Stimulated activated CD4-positive, alpha-beta T cell treated with anti-CD3 and anti-CD28 coated beads, Interleukin-12 subunit alpha, Interleukin-12 subunit beta, amount 100 ng/mL, for 4 hours (primary cell): ENCODE measurements around the gene MOV10.

Experiments used
- DNase-seq: peaks from one replicate; pipeline ENCODE4 v3.0.0-alpha.2; 2020

MOV10 gene

DNA sequence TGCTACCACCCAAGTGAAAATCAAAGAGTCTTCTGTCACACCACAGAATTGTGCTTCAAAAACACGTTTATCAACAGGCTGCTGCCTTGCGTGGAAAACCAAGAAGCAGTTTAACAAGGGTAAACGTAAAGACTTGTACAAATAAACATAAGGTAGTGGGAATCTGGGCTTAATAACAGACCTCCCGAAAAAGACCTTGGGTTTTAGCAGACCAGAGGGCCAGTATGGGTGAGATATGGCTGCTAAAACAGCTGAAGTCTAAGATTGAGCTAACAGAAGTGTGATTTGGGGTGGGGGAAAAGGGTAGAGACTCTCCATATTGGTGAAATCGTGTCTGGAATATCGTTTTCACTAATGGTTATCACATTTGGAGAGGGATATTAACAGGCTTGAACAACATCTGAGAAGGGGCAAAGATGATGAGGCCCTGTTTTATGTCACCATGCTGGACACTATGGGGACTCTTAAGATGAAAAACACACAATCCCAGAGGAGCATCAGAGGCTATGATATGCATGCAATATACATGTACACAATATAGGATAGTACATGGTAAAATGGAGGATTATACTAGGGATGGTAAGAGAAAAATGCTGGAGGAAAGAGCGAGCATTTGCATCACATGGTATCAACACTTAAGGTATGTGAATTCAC, 1.4 kb downstream of the MOV10 start:
- DNase-seq: no peak

GRCh38 chr1:112676543-112676942, 2.1 kb downstream of the MOV10 start:
- DNase-seq: no peak

DNA sequence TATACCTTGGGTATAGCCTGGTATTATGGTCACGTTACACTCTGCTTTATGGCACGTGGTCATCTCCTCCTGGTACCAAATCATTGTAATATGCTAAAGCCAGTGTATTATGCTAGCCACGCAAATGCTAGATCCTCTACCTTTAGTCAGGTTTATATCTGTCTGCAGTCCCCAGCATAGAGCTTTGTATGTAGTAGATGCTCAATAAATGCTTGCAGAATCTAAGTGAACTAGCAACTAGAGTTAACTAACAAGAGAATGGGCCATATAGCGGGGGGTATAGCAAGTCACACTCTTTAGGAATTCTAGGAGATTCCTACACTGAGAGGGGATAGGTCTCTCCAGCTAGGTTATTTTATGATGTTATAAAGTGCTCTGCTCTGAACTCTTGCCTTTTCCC, 3.0 kb downstream of the MOV10 start:
- no peak for DNase-seq

DNA sequence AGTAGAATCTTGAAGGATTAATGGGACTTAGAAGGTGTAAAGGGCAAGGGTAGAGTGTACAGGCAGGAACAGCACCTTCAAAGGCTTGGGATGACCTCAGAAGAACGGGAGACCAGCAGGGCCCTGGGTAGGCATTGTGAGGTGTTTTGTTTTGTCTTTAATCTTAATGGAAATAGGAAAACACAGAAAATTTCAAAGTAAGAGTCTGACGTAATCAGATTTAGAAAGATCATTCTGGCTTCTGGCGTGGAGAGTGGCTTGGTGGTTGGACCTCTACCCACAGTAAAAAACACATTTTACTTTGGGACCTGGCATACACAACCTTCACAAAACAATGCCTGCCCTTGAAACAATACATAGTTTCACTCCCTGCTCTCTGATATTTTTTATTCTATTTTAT, 4.1 kb downstream of the MOV10 start:
- no peak for DNase-seq

DNA sequence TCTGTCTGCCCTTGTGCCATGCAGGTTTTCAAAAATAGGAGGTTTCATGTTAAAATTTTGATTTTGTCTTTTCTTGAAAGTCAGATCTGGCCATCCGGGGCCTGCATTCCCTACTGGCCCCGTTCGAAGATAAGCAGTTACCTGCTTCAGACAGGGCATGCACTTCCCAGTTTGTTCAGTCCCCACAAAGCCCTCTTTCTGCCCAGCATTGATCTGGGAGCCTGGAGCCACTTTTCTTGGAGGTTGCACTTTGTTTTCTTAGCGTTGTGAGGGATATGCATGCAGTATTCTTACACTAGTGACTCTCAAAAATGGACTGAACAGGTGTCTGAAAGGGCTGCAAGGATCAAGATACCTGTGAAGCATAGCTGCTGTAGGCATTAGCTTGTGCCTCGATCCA, 11.5 kb downstream of the MOV10 start:
- DNase-seq: no peak

- DNase-seq: no peak
These were observed 12.0 kb downstream of the MOV10 start for GRCh38 chr1:112686417-112686816.

DNA sequence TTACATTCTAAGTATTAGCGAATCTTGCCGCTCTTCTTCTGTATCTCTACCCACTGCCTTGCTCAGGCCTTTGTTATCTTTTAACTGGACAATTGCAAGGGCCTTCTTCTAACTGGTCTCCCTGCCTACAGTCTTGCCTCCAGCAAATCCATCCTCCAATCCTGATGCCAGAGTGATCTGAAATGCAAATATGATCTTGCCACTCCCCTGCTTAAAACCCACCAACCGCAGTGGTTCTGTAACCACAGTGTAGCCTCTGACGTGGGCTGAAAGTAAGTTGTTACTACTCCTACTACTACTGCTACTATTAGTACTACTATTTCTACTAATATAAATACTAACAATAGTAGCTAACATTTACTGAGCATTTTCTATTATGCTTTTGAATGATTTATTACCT, 12.4 kb downstream of the MOV10 start:
- no peak for DNase-seq

GRCh38 chr1:112687361-112687760, 12.9 kb downstream of the MOV10 start:
- no peak for DNase-seq

DNA sequence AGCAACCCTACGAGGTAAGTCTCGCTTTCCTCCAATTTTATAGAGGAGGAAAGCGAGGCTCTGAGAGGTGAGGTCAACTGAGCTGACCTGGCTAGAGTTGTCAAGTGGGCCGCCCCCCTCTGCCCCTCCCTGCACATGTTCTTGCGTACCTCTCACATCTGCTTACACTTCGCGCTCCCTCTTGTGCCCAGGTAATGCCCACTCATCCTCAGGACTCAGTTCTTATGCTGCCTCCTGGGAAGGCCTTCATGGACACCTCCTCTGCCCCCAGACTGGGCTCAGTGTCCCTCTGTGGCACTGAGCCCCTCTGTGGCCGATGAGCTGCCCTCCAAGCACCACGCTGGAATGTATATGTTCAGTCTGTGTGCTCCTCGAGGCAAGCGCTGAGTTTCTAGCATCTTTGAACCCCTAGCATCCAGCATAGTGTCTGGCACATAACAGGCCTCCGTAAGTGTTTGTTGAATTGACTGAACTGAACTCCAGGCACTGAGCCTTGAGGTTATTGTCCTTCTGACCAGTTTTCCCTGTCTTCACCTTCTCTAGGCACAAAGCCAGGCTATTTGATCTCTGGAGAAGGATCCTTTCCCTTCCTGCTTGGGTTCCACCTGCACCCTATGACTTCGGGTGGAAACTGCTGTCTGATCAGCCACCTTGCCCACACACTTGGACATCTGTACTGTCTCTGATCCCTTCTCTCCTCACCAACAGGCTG, 13.5 kb downstream of the MOV10 start:
- DNase-seq: no peak

DNA sequence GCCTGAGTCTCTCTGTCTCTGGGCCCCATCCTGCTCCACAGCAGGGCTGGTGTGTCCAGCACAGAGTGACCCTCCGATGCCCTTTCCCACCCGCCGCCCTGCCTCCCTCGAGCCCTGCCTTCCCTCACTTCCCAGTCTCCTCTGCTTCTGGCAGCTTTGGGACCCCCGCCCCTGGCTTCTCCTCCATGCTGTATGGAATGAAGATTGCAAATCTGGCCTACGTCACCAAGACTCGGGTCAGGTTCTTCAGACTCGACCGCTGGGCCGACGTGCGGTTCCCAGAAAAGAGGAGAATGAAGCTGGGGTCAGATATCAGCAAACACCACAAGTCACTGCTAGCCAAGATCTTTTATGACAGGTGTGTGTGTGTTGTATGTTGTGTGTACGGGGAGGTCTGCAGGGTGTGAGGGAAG, 14.3 kb downstream of the MOV10 start:
- no peak for DNase-seq

- DNase-seq: no peak
These were observed 14.9 kb downstream of the MOV10 start for GRCh38 chr1:112689196-112689841.

- DNase-seq: no peak
These were observed 15.4 kb downstream of the MOV10 start for GRCh38 chr1:112689842-112690237.

DNA sequence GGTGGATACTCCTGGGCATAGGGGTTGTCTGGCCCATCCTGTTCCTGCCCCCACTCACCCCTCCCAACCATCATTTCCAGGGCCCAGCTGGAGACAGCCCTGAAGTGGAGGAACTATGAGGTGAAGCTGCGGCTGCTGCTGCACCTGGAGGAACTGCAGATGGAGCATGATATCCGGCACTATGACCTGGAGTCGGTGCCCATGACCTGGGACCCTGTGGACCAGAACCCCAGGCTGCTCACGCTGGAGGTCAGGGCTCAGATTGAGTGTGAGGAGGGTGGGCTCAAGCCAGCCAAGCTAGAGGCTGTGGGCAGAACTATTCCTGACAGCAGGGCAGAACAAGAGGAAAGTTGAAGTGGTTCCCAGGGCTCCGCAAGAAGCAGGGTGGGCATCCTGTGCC, 18.2 kb downstream of the MOV10 start:
- DNase-seq: no peak

GRCh38 chr1:112693821-112694220, 19.4 kb downstream of the MOV10 start:
- no peak for DNase-seq

DNA sequence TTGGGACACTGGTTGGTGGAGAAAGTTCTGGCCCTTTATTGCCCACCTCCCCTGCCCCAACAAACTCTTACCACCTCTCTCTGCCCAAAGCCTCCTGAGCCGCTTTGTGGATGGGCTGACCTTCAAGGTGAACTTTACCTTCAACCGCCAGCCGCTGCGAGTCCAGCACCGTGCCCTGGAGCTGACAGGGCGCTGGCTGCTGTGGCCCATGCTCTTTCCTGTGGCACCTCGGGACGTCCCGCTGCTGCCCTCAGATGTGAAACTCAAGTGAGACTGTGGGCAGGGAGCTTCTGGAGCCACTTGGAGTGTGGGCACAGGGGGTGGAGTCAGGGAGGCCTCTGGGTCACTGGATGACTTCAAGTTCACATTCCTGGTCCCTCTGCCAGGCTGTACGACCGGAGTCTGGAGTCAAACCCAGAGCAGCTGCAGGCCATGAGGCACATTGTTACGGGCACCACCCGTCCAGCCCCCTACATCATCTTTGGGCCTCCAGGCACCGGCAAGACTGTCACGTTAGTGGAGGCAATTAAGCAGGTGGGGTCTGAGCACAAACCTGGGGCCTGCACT, 20.0 kb downstream of the MOV10 start:
- no peak for DNase-seq

- DNase-seq: no peak
These were observed 20.8 kb downstream of the MOV10 start for GRCh38 chr1:112695276-112695675.

DNA sequence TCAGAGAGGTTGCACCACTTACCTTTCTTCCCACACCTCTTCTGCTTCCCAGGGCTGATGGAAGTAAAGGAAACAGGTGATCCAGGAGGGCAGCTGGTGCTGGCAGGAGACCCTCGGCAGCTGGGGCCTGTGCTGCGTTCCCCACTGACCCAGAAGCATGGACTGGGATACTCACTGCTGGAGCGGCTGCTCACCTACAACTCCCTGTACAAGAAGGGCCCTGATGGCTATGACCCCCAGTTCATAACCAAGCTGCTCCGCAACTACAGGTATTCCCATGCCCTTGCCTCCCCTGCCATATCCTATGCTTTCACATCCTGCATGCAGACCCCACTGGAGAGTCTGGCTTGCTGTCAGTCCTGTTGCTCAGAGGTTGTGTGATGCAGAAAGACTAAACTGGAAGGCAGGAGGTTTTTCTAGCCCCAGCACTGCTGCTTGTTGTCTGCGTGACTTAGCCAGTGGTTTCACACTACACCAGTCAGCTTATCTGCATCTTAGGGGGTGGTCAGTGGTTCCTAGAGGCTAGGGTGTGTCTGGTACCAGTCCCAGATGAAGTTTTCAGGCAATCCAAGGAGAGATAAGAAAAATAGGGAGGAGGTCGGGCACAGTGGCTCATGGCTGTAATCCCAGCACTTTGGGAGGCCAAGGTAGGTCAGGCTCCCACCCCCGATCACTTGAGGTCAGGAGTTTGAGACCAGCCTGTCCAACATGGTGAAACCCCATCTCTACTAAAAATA, 22.3 kb downstream of the MOV10 start:
- DNase-seq: no peak

- DNase-seq: no peak
These were observed 23.3 kb downstream of the MOV10 start for GRCh38 chr1:112697781-112698201.

DNA sequence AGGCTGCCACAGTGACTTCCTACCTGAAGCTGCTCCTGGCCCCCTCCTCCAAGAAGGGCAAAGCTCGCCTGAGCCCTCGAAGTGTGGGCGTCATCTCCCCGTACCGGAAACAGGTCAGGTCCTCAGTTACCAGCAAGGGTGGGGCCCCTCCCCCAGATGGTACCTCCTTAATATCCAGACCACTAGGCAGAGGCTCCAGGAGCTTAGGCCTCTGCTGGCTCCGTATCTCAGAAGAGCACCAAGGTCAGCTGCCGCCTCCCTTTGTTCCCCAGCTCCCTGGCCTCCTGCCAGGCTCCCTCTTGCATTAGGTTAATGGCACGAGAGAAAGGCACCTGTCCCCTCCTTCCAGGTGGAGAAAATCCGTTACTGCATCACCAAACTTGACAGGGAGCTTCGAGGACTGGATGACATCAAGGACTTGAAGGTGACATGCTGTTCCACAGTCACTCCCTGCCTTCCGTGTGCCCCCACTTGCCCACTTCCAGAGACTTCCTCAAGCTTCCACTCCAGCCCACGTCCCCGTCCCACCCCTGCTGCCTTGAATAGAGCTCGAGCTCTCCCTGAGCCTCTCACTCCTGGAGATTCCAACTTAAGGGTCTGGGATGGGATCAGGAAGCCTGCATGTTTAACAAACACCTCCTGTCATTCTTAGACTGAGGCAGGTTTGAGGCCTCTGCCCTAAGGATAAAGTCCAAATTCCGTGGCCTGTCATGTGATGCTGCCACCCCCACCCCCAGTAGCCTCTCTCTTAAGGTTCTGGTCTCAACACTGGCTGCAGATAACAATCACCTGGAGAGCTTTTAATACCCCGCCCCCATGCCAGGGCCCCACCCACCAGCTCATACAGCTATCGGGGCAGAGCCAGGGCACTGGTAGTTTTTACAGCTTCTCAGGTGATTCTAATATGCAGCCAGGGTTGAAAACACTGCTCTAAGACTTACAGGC, 24.2 kb downstream of the MOV10 start:
- no peak for DNase-seq

- DNase-seq: no peak
These were observed 25.1 kb downstream of the MOV10 start for GRCh38 chr1:112699425-112700144.
